ENCODE data around the gene GALNT10.

GRCh38 chr5:154406231-154406630, 215.7 kb downstream of the GALNT10 start:
- TF ChIP-seq CTCF (IDR thresholded peaks at IDR 0.05; ENCODE audit: insufficient read depth, low read depth, low read length) (no peak), EZH2 (IDR thresholded peaks at IDR 0.05; ENCODE audit: insufficient read depth, low read length) (no peak)
